GM18861 (cell line): ENCODE data around the gene DPPA2.

Experiments used
- ATAC-seq: cut with Tn5 transposase; IDR thresholded peaks from one replicate; pipeline ENCODE4 v1.9.1; 2021; ENCODE audit not compliant: unreplicated experiment

Gene DPPA2

GRCh38 chr3:109325657-109326056 is 9.3 kb upstream of the DPPA2 start:
- ATAC-seq, result no peak

GRCh38 chr3:109325109-109325508 is 8.8 kb upstream of the DPPA2 start:
- ATAC-seq, result no peak

- no peak for ATAC-seq
These were observed 3.3 kb downstream of the DPPA2 start for GRCh38 chr3:109313061-109313460.

- ATAC-seq, result no peak
These were observed 18.8 kb downstream of the DPPA2 start for GRCh38 chr3:109297496-109297895.

GRCh38 chr3:109284071-109284470 is 32.2 kb downstream of the DPPA2 start:
- no peak for ATAC-seq

- ATAC-seq, result no peak
These were observed 37.8 kb downstream of the DPPA2 start for GRCh38 chr3:109278546-109278945.

GRCh38 chr3:109278141-109278540 is 38.2 kb downstream of the DPPA2 start:
- ATAC-seq, result no peak

- no peak for ATAC-seq
These were observed 40.5 kb downstream of the DPPA2 start for GRCh38 chr3:109275702-109276293.

- ATAC-seq, result no peak
These were observed 45.5 kb downstream of the DPPA2 start for GRCh38 chr3:109270779-109271178.

GRCh38 chr3:109269577-109270275 is 46.6 kb downstream of the DPPA2 start:
- ATAC-seq, result no peak

- no peak for ATAC-seq
These were observed 48.1 kb downstream of the DPPA2 start for GRCh38 chr3:109268181-109268580.

GRCh38 chr3:109265295-109265694 is 51.0 kb downstream of the DPPA2 start:
- ATAC-seq, result no peak

- no peak for ATAC-seq
These were observed 59.0 kb downstream of the DPPA2 start for GRCh38 chr3:109257269-109257668.

- no peak for ATAC-seq
These were observed 61.5 kb downstream of the DPPA2 start for GRCh38 chr3:109254770-109255169.

GRCh38 chr3:109252641-109253040 is 63.7 kb downstream of the DPPA2 start:
- ATAC-seq, result no peak
